K562 (cell line): Measurements from ENCODE around the gene OR4D9. TPM values are rescaled to one million over a fixed set of nuclear protein-coding genes. Genes with fewer than 3 reads are reported as not detected.

Source experiments
- CBX1 ChIP-seq: sonication (generic); IDR thresholded peaks from 2 replicates; pipeline ENCODE4 v1.6.1; 2016; ENCODE audit warnings: antibody characterized with exemption, low read depth, mild to moderate bottlenecking
- CGGBP1 ChIP-seq: fragments of 250-450 bp; sonication (Bioruptor Pico); IDR thresholded peaks from 2 replicates; pipeline ENCODE4 v1.9.0; 2021; ENCODE audit warnings: mild to moderate bottlenecking
- ELK3 ChIP-seq: fragments of 450-650 bp; formaldehyde crosslinking; IDR thresholded peaks from 2 replicates; pipeline ENCODE4 v1.4.0; 2020; ENCODE audit warnings: mild to moderate bottlenecking
- ETV6 ChIP-seq, 3 experiments: fragments of 150-350 bp in 1 of 3; sonication (generic) in 1 of 3; formaldehyde crosslinking in 1 of 3; IDR thresholded peaks; 2 replicates each; pipeline versions ENCODE4 v1.6.1 to v1.8.0; 2014 to 2022; ENCODE audit warnings: borderline replicate concordance in 2 of 3, low read depth in 2 of 3, antibody characterized with exemption in 1 of 3, low read length in 1 of 3, mild to moderate bottlenecking in 1 of 3, missing genetic modification reagents in 1 of 3
- GATAD2B ChIP-seq: fragments of 450-650 bp; IDR thresholded peaks from 2 replicates; pipeline ENCODE4 v1.6.1; 2017; ENCODE audit warnings: mild to moderate bottlenecking, borderline replicate concordance
- HEY1 ChIP-seq: fragments of 250-450 bp; sonication (Bioruptor Pico); IDR thresholded peaks from 2 replicates; pipeline ENCODE4 v1.5.0; 2020; ENCODE audit warnings: mild to moderate bottlenecking, moderate library complexity, borderline replicate concordance
- MAZ ChIP-seq, 2 experiments: fragments of 450-650 bp in 1 of 2; sonication (generic) in 1 of 2; formaldehyde crosslinking; IDR thresholded peaks in 1 of 2; conservative IDR thresholded peaks in 1 of 2; 2 replicates each; pipeline versions ENCODE4 v1.4.0 to v1.5.0; 2020; ENCODE audit warnings: mild to moderate bottlenecking in 1 of 2, missing genetic modification reagents in 1 of 2
- MLLT1 ChIP-seq, 2 experiments: fragments of 450-650 bp; IDR thresholded peaks; 2 replicates each; pipeline ENCODE4 v1.6.1; 2016
- NCOA6 ChIP-seq: fragments of 450-650 bp; IDR thresholded peaks from 2 replicates; pipeline ENCODE4 v1.6.1; 2017; ENCODE audit warnings: mild to moderate bottlenecking
- NR2C1 ChIP-seq, 2 experiments: fragments of 450-650 bp; IDR thresholded peaks; 2 replicates each; pipeline ENCODE4 v1.6.1; 2017; ENCODE audit warnings: mild to moderate bottlenecking in 2 of 2, antibody characterized with exemption in 1 of 2, inconsistent platforms in 1 of 2, missing compliant biosample characterization in 1 of 2, missing genetic modification characterization in 1 of 2
- RBM22 ChIP-seq: fragments of 200-400 bp; formaldehyde crosslinking; IDR thresholded peaks from 2 replicates; pipeline ENCODE4 v1.6.1; 2018; ENCODE audit warnings: low read length, low read depth; ENCODE audit not compliant: poor library complexity, severe bottlenecking
- RFX5 ChIP-seq: IDR thresholded peaks from 2 replicates; pipeline ENCODE4 v1.6.1; 2011; ENCODE audit warnings: low read depth, mild to moderate bottlenecking, improper control_type of control experiment, low read length
- SUPT5H ChIP-seq: fragments of 450-650 bp; IDR thresholded peaks from 2 replicates; pipeline ENCODE4 v1.6.1; 2016
- ZBTB34 ChIP-seq: fragments of 250-450 bp; sonication (Bioruptor Pico); IDR thresholded peaks from 2 replicates; pipeline ENCODE4 v1.8.0; 2021; ENCODE audit warnings: mild to moderate bottlenecking, moderate library complexity
- ZBTB8A ChIP-seq: fragments of 450-650 bp; IDR thresholded peaks from 2 replicates; pipeline ENCODE4 v1.6.1; 2018; ENCODE audit warnings: mild to moderate bottlenecking, moderate library complexity; ENCODE audit not compliant: partially characterized antibody
- ZFP91 ChIP-seq: sonication (generic); formaldehyde crosslinking; IDR thresholded peaks from 2 replicates; pipeline ENCODE4 v1.8.0; 2022; ENCODE audit warnings: mild to moderate bottlenecking, missing genetic modification reagents
- ZNF354B ChIP-seq: fragments of 250-450 bp; sonication (Bioruptor Pico); IDR thresholded peaks from 2 replicates; pipeline ENCODE4 v1.4.0; 2020
- ZNF644 ChIP-seq: fragments of 200-800 bp; sonication (Bioruptor generic); IDR thresholded peaks from 2 replicates; pipeline ENCODE4 v1.6.1; 2016; ENCODE audit warnings: low read depth, missing genetic modification characterization, missing compliant biosample characterization
- ZNF75A ChIP-seq: fragments of 450-650 bp; formaldehyde crosslinking; IDR thresholded peaks from 2 replicates; pipeline ENCODE4 v1.4.0; 2020; ENCODE audit warnings: mild to moderate bottlenecking
- ZSCAN29 ChIP-seq: fragments of 450-650 bp; IDR thresholded peaks from 2 replicates; pipeline ENCODE4 v1.6.1; 2017
- polyA plus RNA-seq, 8 experiments: library from polyadenylated mRNA; depleted of rRNA in 4 of 8; stranded (reverse) in 5 of 8; unstranded in 3 of 8; fragments of >200 nt; fragmentation: Nextera tagmentation in 2 of 8; fragmentation: Illumina TruSeq in 1 of 8; extraction: Ambion mirVana in 2 of 8; extraction: Trizol in 1 of 8; gene quantifications; 2 replicates each; pipeline versions ENCODE4 v1.2.1 to v1.2.3, GENCODE V29; 2011 to 2014; ENCODE audit warnings: inconsistent platforms in 1 of 8, missing spikeins in 1 of 8
- total RNA-seq, 7 experiments: library from RNA; depleted of rRNA in 6 of 7; stranded (reverse); fragments of >200 nt in 6 of 7; fragmentation: Illumina TruSeq in 2 of 7; extraction: Trizol in 2 of 7; gene quantifications; 2 replicates each; pipeline versions ENCODE4 v1.2.1 to v1.2.3, GENCODE V29; 2011 to 2021; ENCODE audit warnings: low replicate concordance in 1 of 7

The OR4D9 gene
- total and polyA plus RNA-seq, 9 of the 15 experiments (the other 6 are each of a cell fraction or from before 2014, with no cell fraction given): not detected

- peak; percentile 34 to 68; a peak in 2 of 4 replicates for TF ChIP-seq MLLT1 (IDR thresholded peaks at IDR 0.05)
- no peak for TF ChIP-seq ZNF354B (CRISPR knock-in tag)
- TF ChIP-seq CBX1: 0 out of 2 replicates have a peak, but pooled peaks have one; percentile 30
- no peak for TF ChIP-seq CGGBP1 (CRISPR knock-in tag)
- TF ChIP-seq ZSCAN29: peak; percentile 41; the same call in 1 of the 2 replicates
- TF ChIP-seq NCOA6: 0 out of 2 replicates have a peak, but pooled peaks have one; percentile 43
- no peak for TF ChIP-seq RBM22
- 0 out of 2 replicates have a peak, but pooled peaks have one; percentile 15 for TF ChIP-seq NR2C1 (IDR thresholded peaks at IDR 0.05)
- TF ChIP-seq NR2C1 (tag; IDR thresholded peaks at IDR 0.05): no peak
- TF ChIP-seq ZFP91 (CRISPR knock-in tag): no peak
- TF ChIP-seq RFX5: peak; percentile 38; the same call in 1 of the 2 replicates
- 0 out of 2 replicates have a peak, but pooled peaks have one; percentile 15 for TF ChIP-seq SUPT5H
- peak; percentile 59; the same call in 1 of the 2 replicates for TF ChIP-seq GATAD2B
- peak; percentile 71 for TF ChIP-seq ZBTB8A
- 0 out of 4 replicates have a peak, but pooled peaks of 1 of the 2 experiments have one; percentile 9 for TF ChIP-seq MAZ (CRISPR knock-in tag; conservative IDR thresholded peaks at IDR 0.05 in 1 of 2, IDR thresholded peaks at IDR 0.05 in 1 of 2)
- TF ChIP-seq HEY1 (CRISPR knock-in tag): peak; percentile 72; the same call in 1 of the 2 replicates
- TF ChIP-seq ZBTB34 (CRISPR knock-in tag): no peak
- TF ChIP-seq ELK3 (CRISPR knock-in tag): no peak
- TF ChIP-seq ZNF644 (tag): 0 out of 2 replicates have a peak, but pooled peaks have one; percentile 50
- no peak for TF ChIP-seq ZNF75A (CRISPR knock-in tag)
- no peak for TF ChIP-seq ETV6 (IDR thresholded peaks at IDR 0.05; ENCODE audit: borderline replicate concordance in 1 of 2, low read depth in 2 of 2, low read length in 1 of 2)
- no peak for TF ChIP-seq ETV6 (CRISPR knock-in tag; IDR thresholded peaks at IDR 0.05; ENCODE audit: borderline replicate concordance)
Measured at GRCh38 chr11:59551659-59552521, 40.6 kb downstream of the OR4D9 start (continued).
